GM18519 (cell line): ENCODE results near the gene U2AF1L4.

Source experiments
- ATAC-seq: cut with Tn5 transposase; IDR thresholded peaks from one replicate; pipeline ENCODE4 v1.9.1; 2021; ENCODE audit warnings: mild to moderate bottlenecking, moderate library complexity; ENCODE audit not compliant: unreplicated experiment, low FRiP score

The U2AF1L4 gene

GRCh38 chr19:35743640-35744429 is 1.4 kb downstream of the U2AF1L4 start:
- no peak for ATAC-seq

- ATAC-seq, result no peak
These were observed 3.0 kb downstream of the U2AF1L4 start, which contains the start of gene IGFLR1 for GRCh38 chr19:35742121-35742724. IGFLR1 (minus strand) TSS chr19:35742452; CDS start chr19:35741180, 1,272 bp downstream.

- ATAC-seq, result no peak
These were observed 4.1 kb downstream of the U2AF1L4 start for GRCh38 chr19:35741203-35741515.

- ATAC-seq, result peak; percentile 39
These were observed 4.6 kb downstream of the U2AF1L4 start for GRCh38 chr19:35740423-35741202.

- peak; percentile 20 for ATAC-seq
These were observed 5.2 kb downstream of the U2AF1L4 start for GRCh38 chr19:35740108-35740422.

GRCh38 chr19:35739275-35740107 is 5.7 kb downstream of the U2AF1L4 start:
- ATAC-seq, result no peak

- no peak for ATAC-seq
These were observed 6.4 kb downstream of the U2AF1L4 start for GRCh38 chr19:35738887-35739229.

GRCh38 chr19:35738021-35738886 is 7.0 kb downstream of the U2AF1L4 start:
- no peak for ATAC-seq

- no peak for ATAC-seq
These were observed 8.0 kb downstream of the U2AF1L4 start for GRCh38 chr19:35736913-35737886.

GRCh38 chr19:35734889-35735288 is 10.3 kb downstream of the U2AF1L4 start:
- ATAC-seq, result no peak

- no peak for ATAC-seq
These were observed 10.9 kb downstream of the U2AF1L4 start for GRCh38 chr19:35734273-35734672.

GRCh38 chr19:35733180-35734125 is 11.8 kb downstream of the U2AF1L4 start:
- no peak for ATAC-seq

- ATAC-seq, result no peak
These were observed 12.6 kb downstream of the U2AF1L4 start for GRCh38 chr19:35732540-35733179.

GRCh38 chr19:35731779-35732405 is 13.3 kb downstream of the U2AF1L4 start:
- ATAC-seq, result no peak

- no peak for ATAC-seq
These were observed 13.9 kb downstream of the U2AF1L4 start for GRCh38 chr19:35731353-35731752.

GRCh38 chr19:35730326-35730725 is 14.9 kb downstream of the U2AF1L4 start:
- no peak for ATAC-seq

GRCh38 chr19:35729763-35730162 is 15.5 kb downstream of the U2AF1L4 start:
- no peak for ATAC-seq
